ENCODE results near the gene CXCL16. TPM values are rescaled to one million over a fixed set of nuclear protein-coding genes. Genes with fewer than 3 reads are reported as not detected.

The CXCL16 gene
- total RNA-seq (2021), result 4.2 and 4.5 TPM in 2 replicates
- long read RNA-seq, transcript CXCL16-201 (6 exons, 2,222 nt), result major isoform, 21 of 26 reads
- long read RNA-seq, partial matches to known transcripts, result 4 of 26 reads
- long read RNA-seq, other reads (novel, unspliced or antisense), result 0 of 26 reads

- H2BK5ac ChIP-seq (ENCODE audit: insufficient read length, low read length), result no peak within 1 kb of the TSS
- H3K27me3 Mint-ChIP-seq (ENCODE audit: low read depth), result peaks cover 92% of the 10 kb centered on the region
- H2AK5ac ChIP-seq (ENCODE audit: insufficient read length, low read length), result no peak within 1 kb of the TSS
- peaks cover 0 to 3% (median 0%) of the 10 kb centered on the region in 3 experiments; a peak in 1 of 7 replicates for H3K36me3 Mint-ChIP-seq (ENCODE audit: insufficient read depth in 1 of 3, low read depth in 3 of 3)
- peaks cover 11% of the 10 kb centered on the region for H3K23me2 ChIP-seq (ENCODE audit: insufficient read length, low read depth, low read length, poor library complexity, severe bottlenecking)
- H4K8ac ChIP-seq (replicated peaks; ENCODE audit: insufficient read length, low read depth, low read length), result no peak within 1 kb of the TSS
- H3K4ac ChIP-seq (ENCODE audit: low read depth, low read length), result no peak within 1 kb of the TSS
- H4K5ac ChIP-seq (ENCODE audit: insufficient read length, low read depth, low read length), result no peak within 1 kb of the TSS
- H3K79me1 ChIP-seq (ENCODE audit: insufficient read depth, low read depth, low read length, poor library complexity, severe bottlenecking), result no peaks in the 10 kb centered on the region
- H4K20me1 ChIP-seq (ENCODE audit: control insufficient read depth, insufficient read depth, insufficient read length), result no peaks in the 10 kb centered on the region
- peak within 1 kb of the TSS; percentile 72 for H3K4me2 ChIP-seq (ENCODE audit: insufficient read depth, insufficient read length, low read length)
- no peaks in the 10 kb centered on the region for H3K79me2 ChIP-seq (ENCODE audit: insufficient read depth, low read length)
- DNase-seq, result peak; percentile 59
- no peak within 1 kb of the TSS for H3K23ac ChIP-seq (ENCODE audit: insufficient read length, low read depth, low read length)
- no peak within 1 kb of the TSS for H2BK120ac ChIP-seq (ENCODE audit: low read depth, low read length, poor library complexity, severe bottlenecking)
- H3K9me3 Mint-ChIP-seq, result no peaks in the 10 kb centered on the region
- no peak within 1 kb of the TSS for H3K56ac ChIP-seq (ENCODE audit: insufficient read length, low read depth, low read length)
- H3K14ac ChIP-seq (ENCODE audit: insufficient read depth, low read length), result no peak within 1 kb of the TSS
- no peak within 1 kb of the TSS for H3K18ac ChIP-seq (ENCODE audit: insufficient read length, low read depth, low read length)
- no peak within 1 kb of the TSS for H2BK12ac ChIP-seq (ENCODE audit: insufficient read length, low read depth, low read length)
- H2BK20ac ChIP-seq (ENCODE audit: low read depth, low read length, poor library complexity, severe bottlenecking), result no peak within 1 kb of the TSS
- no peaks in the 10 kb centered on the region for H3K4me1 ChIP-seq (ENCODE audit: insufficient read depth, low read length)
- peaks cover 35% of the 10 kb centered on the region for H3K27me3 ChIP-seq (ENCODE audit: insufficient read depth, low read length)
- peaks cover 11 to 16% of the 10 kb centered on the region in 2 experiments; a peak in 3 of 4 replicates for H3K4me1 Mint-ChIP-seq
- peak within 1 kb of the TSS in 1 of 3 experiments; percentile 32; a peak in 1 of 7 replicates for H3K27ac Mint-ChIP-seq
- no peak within 1 kb of the TSS for H2BK15ac ChIP-seq (ENCODE audit: low read depth, low read length)
- H4K91ac ChIP-seq (ENCODE audit: insufficient read length, low read depth, low read length), result no peak within 1 kb of the TSS
- no peak within 1 kb of the TSS for H2AFZ ChIP-seq (ENCODE audit: low read length)
- peak within 1 kb of the TSS; percentile 62 to 85 for H3K4me3 Mint-ChIP-seq
- TF ChIP-seq, protein P1, sequence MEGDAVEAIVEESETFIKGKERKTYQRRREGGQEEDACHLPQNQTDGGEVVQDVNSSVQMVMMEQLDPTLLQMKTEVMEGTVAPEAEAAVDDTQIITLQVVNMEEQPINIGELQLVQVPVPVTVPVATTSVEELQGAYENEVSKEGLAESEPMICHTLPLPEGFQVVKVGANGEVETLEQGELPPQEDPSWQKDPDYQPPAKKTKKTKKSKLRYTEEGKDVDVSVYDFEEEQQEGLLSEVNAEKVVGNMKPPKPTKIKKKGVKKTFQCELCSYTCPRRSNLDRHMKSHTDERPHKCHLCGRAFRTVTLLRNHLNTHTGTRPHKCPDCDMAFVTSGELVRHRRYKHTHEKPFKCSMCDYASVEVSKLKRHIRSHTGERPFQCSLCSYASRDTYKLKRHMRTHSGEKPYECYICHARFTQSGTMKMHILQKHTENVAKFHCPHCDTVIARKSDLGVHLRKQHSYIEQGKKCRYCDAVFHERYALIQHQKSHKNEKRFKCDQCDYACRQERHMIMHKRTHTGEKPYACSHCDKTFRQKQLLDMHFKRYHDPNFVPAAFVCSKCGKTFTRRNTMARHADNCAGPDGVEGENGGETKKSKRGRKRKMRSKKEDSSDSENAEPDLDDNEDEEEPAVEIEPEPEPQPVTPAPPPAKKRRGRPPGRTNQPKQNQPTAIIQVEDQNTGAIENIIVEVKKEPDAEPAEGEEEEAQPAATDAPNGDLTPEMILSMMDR (conservative IDR thresholded peaks at IDR 0.05), result no peak
- H3T11ph ChIP-seq (ENCODE audit: low read length), result no peak within 1 kb of the TSS
- H3K27ac ChIP-seq (ENCODE audit: insufficient read length, low read depth, low read length), result no peak within 1 kb of the TSS
- H3K9ac ChIP-seq (ENCODE audit: extremely low read depth, insufficient read length, low read length), result no peak within 1 kb of the TSS
- H3K9me3 ChIP-seq (ENCODE audit: control insufficient read depth, low read depth, low read length), result no peaks in the 10 kb centered on the region
- WGBS (ENCODE audit: extremely low coverage, insufficient read length, low lambda C conversion rate), result no CpG with 5 or more reads among the region's 100 CpGs
These were observed at the start of gene CXCL16, which contains the start of gene ZMYND15 for GRCh38 chr17:4739122-4740024. TSS of gene CXCL16 (minus strand) at chr17:4739928. CDS start at chr17:4739339, 589 bp downstream. TSS of gene ZMYND15 (plus strand) at chr17:4739833. CDS start at chr17:4740549, 716 bp downstream.

All from H9 (cell line).